ENCODE data around the gene CTNNA3. TPM values are rescaled to one million over a fixed set of nuclear protein-coding genes. Genes with fewer than 3 reads are reported as not detected.

Gene CTNNA3
- total and polyA plus RNA-seq, 7 donors = under 0.01 to 4.6 (median 2.4) TPM; not detected in 1

- no peaks in the 10 kb centered on the region for H3K27me3 ChIP-seq
- TF ChIP-seq POLR2AphosphoS5 (IDR thresholded peaks at IDR 0.05) = no peak
- TF ChIP-seq CTCF (IDR thresholded peaks at IDR 0.05) = no peak
- TF ChIP-seq EP300 (IDR thresholded peaks at IDR 0.05) = no peak
- TF ChIP-seq POLR2A (IDR thresholded peaks at IDR 0.05) = no peak
- H3K4me3 ChIP-seq = no peak overlapping the region
- no peak for DNase-seq
- H3K27ac ChIP-seq = no peak overlapping the region
- WGBS, 2 donors = 78 to 89% methylated on average over 3 of the region's 3 CpGs
- intact Hi-C loops (cut with DNase I) = no loop called here
- H3K9me3 ChIP-seq = no peaks in the 10 kb centered on the region
- H3K4me1 ChIP-seq = no peaks in the 10 kb centered on the region
- no peaks in the 10 kb centered on the region for H3K36me3 ChIP-seq
These were observed 495.0 kb downstream of the CTNNA3 start for GRCh38 chr10:67200913-67201564.

GRCh38 chr10:67175354-67175753 is 520.6 kb downstream of the CTNNA3 start:
- intact Hi-C loops (cut with DNase I) = no loop called here
- Histone ChIP-seq H3K9me3 (no peaks in the 10 kb centered on the region), H3K36me3 (peaks cover 0 to 5% (median 0%) of the 10 kb centered on the region in 4 donors), H3K4me1 (no peaks in the 10 kb centered on the region), H3K27me3 (no peaks in the 10 kb centered on the region), H3K27ac (no peak overlapping the region), H3K4me3 (no peak overlapping the region)
- TF ChIP-seq POLR2AphosphoS5 (IDR thresholded peaks at IDR 0.05) = no peak
- TF ChIP-seq CTCF (IDR thresholded peaks at IDR 0.05) = no peak
- TF ChIP-seq EP300 (IDR thresholded peaks at IDR 0.05) = no peak
- no peak for TF ChIP-seq POLR2A (IDR thresholded peaks at IDR 0.05)
- 78 to 88% methylated on average over 2 of the region's 2 CpGs for WGBS, 2 donors
- DNase-seq = no peak

DNA sequence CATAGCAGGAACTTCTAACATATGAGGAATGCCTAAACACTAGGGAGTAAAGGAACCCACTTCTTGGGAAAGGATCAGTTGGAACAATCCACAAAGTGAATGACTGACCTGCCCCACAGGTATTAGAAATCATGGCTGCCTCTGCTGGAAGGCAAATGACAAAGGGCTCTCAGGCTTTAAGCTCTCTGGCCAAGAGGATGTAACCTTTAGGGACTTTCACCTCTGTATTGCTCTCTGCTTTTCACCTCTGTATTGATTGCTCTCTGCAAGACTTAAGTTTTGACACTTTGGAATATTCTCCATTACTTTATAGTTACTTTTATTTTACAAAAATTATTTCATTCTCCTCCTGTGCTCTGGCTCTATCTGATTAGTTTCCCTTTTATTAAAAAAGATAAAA is 522.2 kb downstream of the CTNNA3 start:
- no peak overlapping the region for H3K27ac ChIP-seq
- no peaks in the 10 kb centered on the region for H3K27me3 ChIP-seq
- no peaks in the 10 kb centered on the region for H3K9me3 ChIP-seq
- no peaks in the 10 kb centered on the region for H3K36me3 ChIP-seq
- no peak for TF ChIP-seq CTCF (IDR thresholded peaks at IDR 0.05)
- no peak for TF ChIP-seq POLR2A (IDR thresholded peaks at IDR 0.05)
- TF ChIP-seq POLR2AphosphoS5 (IDR thresholded peaks at IDR 0.05) = no peak
- TF ChIP-seq EP300 (IDR thresholded peaks at IDR 0.05) = no peak
- no peak overlapping the region for H3K4me3 ChIP-seq
- H3K4me1 ChIP-seq = no peaks in the 10 kb centered on the region
- intact Hi-C loops (cut with DNase I) = no loop called here
- no peak for DNase-seq

DNA sequence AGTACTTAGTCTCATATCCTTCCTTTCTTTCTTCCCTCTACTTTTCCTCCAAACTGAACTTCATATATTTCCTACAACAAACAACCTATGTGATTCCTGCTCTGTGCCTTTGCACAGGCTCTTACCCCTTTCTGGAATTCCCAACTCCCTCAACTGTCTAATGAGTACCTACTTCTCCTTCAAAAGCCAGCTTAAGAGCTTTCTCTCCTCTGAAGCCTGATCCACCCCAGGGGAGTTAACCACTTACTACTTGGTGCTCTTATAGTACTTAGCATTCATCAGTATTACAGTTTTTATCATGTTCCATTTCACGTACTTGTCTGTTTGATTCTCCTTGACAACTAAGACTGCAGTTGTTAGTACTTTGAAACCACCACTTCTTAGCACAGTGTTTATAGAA is 524.0 kb downstream of the CTNNA3 start:
- 67 to 88% methylated on average over 1 of the region's 1 CpG for WGBS, 2 donors
- no peak overlapping the region for H3K27ac ChIP-seq
- no peak for TF ChIP-seq EP300 (IDR thresholded peaks at IDR 0.05)
- no peak for TF ChIP-seq CTCF (IDR thresholded peaks at IDR 0.05)
- TF ChIP-seq POLR2AphosphoS5 (IDR thresholded peaks at IDR 0.05) = no peak
- no peak for TF ChIP-seq POLR2A (IDR thresholded peaks at IDR 0.05)
- no peaks in the 10 kb centered on the region for H3K4me1 ChIP-seq
- no peaks in the 10 kb centered on the region for H3K36me3 ChIP-seq
- peaks cover 0 to 5% (median 4%) of the 10 kb centered on the region in 4 donors for H3K9me3 ChIP-seq
- no peak overlapping the region for H3K4me3 ChIP-seq
- no peaks in the 10 kb centered on the region for H3K27me3 ChIP-seq
- no peak for DNase-seq
- intact Hi-C loops (cut with DNase I) = no loop called here

DNA sequence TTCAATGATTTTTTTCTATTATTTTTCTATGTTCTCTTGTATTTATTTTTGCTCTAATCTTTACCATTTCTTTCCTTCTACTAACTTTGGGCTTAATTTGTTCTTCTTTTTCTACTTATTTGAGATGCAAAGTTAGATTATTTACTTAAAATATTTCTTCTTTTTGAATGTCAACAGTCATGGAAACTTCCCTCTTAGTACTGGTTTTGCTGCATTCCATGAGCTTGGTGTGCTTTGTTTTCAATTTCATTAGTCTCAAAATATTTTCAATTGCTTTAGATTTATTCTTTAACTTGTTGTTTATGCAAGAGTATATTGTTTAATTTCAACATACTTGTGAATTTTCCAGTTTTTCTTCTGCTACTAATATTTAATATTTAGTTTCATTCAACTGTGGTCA is 539.8 kb downstream of the CTNNA3 start:
- no peak for TF ChIP-seq EP300 (IDR thresholded peaks at IDR 0.05)
- no peak for TF ChIP-seq POLR2AphosphoS5 (IDR thresholded peaks at IDR 0.05)
- TF ChIP-seq CTCF (IDR thresholded peaks at IDR 0.05) = no peak
- no peak for TF ChIP-seq POLR2A (IDR thresholded peaks at IDR 0.05)
- no peak for DNase-seq
- Histone ChIP-seq H3K36me3 (no peaks in the 10 kb centered on the region), H3K27me3 (no peaks in the 10 kb centered on the region), H3K9me3 (peaks cover 0 to 2% (median 0%) of the 10 kb centered on the region in 4 donors), H3K4me1 (no peaks in the 10 kb centered on the region), H3K27ac (no peak overlapping the region), H3K4me3 (no peak overlapping the region)
- intact Hi-C loops (cut with DNase I) = no loop called here
